ENCODE measurements around the gene TMEM108.

Gene TMEM108

GRCh38 chr3:133368371-133369067 is 330.3 kb downstream of the TMEM108 start:
- no peaks in the 10 kb centered on the region for H3K79me2 ChIP-seq (ENCODE audit: insufficient read depth, low read length)
- TF ChIP-seq CTCF (IDR thresholded peaks at IDR 0.05; ENCODE audit: borderline replicate concordance, extremely low read depth, low read length, poor library complexity, severe bottlenecking) = no peak
- TF ChIP-seq EZH2 (IDR thresholded peaks at IDR 0.05; ENCODE audit: borderline replicate concordance, low read depth, low read length, severe bottlenecking) = no peak
- no peaks in the 10 kb centered on the region for H3K36me3 ChIP-seq (ENCODE audit: insufficient read depth, low read length)
- no peaks in the 10 kb centered on the region for H3K9me3 ChIP-seq (ENCODE audit: insufficient read depth, low read length, severe bottlenecking)
- no peaks in the 10 kb centered on the region for H4K20me1 ChIP-seq (ENCODE audit: insufficient read depth, low read length)
- no peak for ATAC-seq (ENCODE audit: insufficient read depth, low read depth)
- no peak overlapping the region for H3K4me3 ChIP-seq (ENCODE audit: low read depth in 1 of 2, low read length in 2 of 2)
- H2AFZ ChIP-seq (ENCODE audit: low read depth, low read length) = no peak overlapping the region
- no peak for DNase-seq
- H3K4me2 ChIP-seq (ENCODE audit: insufficient read depth, low read length) = no peak overlapping the region
- no peak overlapping the region for H3K27ac ChIP-seq (ENCODE audit: low read length)
- no peak overlapping the region for H3K9ac ChIP-seq (ENCODE audit: low read depth, low read length)
- H3K27me3 ChIP-seq (ENCODE audit: insufficient read depth, low read length, poor library complexity) = peaks cover 4% of the 10 kb centered on the region
- H3K4me1 ChIP-seq (ENCODE audit: insufficient read depth, low read length) = no peaks in the 10 kb centered on the region

GRCh38 chr3:133369068-133369440 is 330.9 kb downstream of the TMEM108 start:
- Histone ChIP-seq H3K9me3 (ENCODE audit: insufficient read depth, low read length, severe bottlenecking) (no peaks in the 10 kb centered on the region), H4K20me1 (ENCODE audit: insufficient read depth, low read length) (no peaks in the 10 kb centered on the region), H2AFZ (ENCODE audit: low read depth, low read length) (no peak overlapping the region), H3K4me2 (ENCODE audit: insufficient read depth, low read length) (no peak overlapping the region), H3K4me3 (ENCODE audit: low read depth in 1 of 2, low read length in 2 of 2) (no peak overlapping the region), H3K27ac (ENCODE audit: low read length) (no peak overlapping the region), H3K79me2 (ENCODE audit: insufficient read depth, low read length) (no peaks in the 10 kb centered on the region), H3K36me3 (ENCODE audit: insufficient read depth, low read length) (no peaks in the 10 kb centered on the region), H3K27me3 (ENCODE audit: insufficient read depth, low read length, poor library complexity) (peaks cover 4% of the 10 kb centered on the region), H3K4me1 (ENCODE audit: insufficient read depth, low read length) (no peaks in the 10 kb centered on the region), H3K9ac (ENCODE audit: low read depth, low read length) (no peak overlapping the region)
- no peak for DNase-seq
- ATAC-seq (ENCODE audit: insufficient read depth, low read depth) = no peak
- TF ChIP-seq EZH2 (IDR thresholded peaks at IDR 0.05; ENCODE audit: borderline replicate concordance, low read depth, low read length, severe bottlenecking) (no peak), CTCF (IDR thresholded peaks at IDR 0.05; ENCODE audit: borderline replicate concordance, extremely low read depth, low read length, poor library complexity, severe bottlenecking) (no peak)

- no peak for TF ChIP-seq CTCF (IDR thresholded peaks at IDR 0.05; ENCODE audit: borderline replicate concordance, extremely low read depth, low read length, poor library complexity, severe bottlenecking)
- TF ChIP-seq EZH2 (IDR thresholded peaks at IDR 0.05; ENCODE audit: borderline replicate concordance, low read depth, low read length, severe bottlenecking) = no peak
Measured at GRCh38 chr3:133371181-133371580, 333.0 kb downstream of the TMEM108 start.

More at GRCh38 chr3:133371181-133371580, 333.0 kb downstream of the TMEM108 start:
- Histone ChIP-seq H3K79me2 (ENCODE audit: insufficient read depth, low read length) (no peaks in the 10 kb centered on the region), H3K4me3 (ENCODE audit: low read depth in 1 of 2, low read length in 2 of 2) (no peak overlapping the region), H3K4me2 (ENCODE audit: insufficient read depth, low read length) (no peak overlapping the region), H3K27ac (ENCODE audit: low read length) (no peak overlapping the region), H3K9me3 (ENCODE audit: insufficient read depth, low read length, severe bottlenecking) (no peaks in the 10 kb centered on the region), H4K20me1 (ENCODE audit: insufficient read depth, low read length) (no peaks in the 10 kb centered on the region), H3K9ac (ENCODE audit: low read depth, low read length) (no peak overlapping the region), H3K36me3 (ENCODE audit: insufficient read depth, low read length) (no peaks in the 10 kb centered on the region), H3K4me1 (ENCODE audit: insufficient read depth, low read length) (no peaks in the 10 kb centered on the region), H2AFZ (ENCODE audit: low read depth, low read length) (no peak overlapping the region), H3K27me3 (ENCODE audit: insufficient read depth, low read length, poor library complexity) (peaks cover 7% of the 10 kb centered on the region)
- DNase-seq (no peak), ATAC-seq (ENCODE audit: insufficient read depth, low read depth) (no peak)

All from DND-41 (cell line).